HUES64 (cell line): ENCODE measurements around the gene GH2.
"Not testable (repeated sequence)": the region's sequence is repeated elsewhere in the genome, so short reads cannot be mapped to it uniquely, and the experiment has no call there.

Experiments used
- H3K27ac ChIP-seq: 2 replicates; pipeline ENCODE4 v1.7.0; 2013; ENCODE audit warnings: low read depth, low read length, inconsistent platforms
- H3K27me3 ChIP-seq: 2 replicates; pipeline ENCODE4 v1.6.1; 2013; ENCODE audit warnings: mild to moderate bottlenecking, low read length; ENCODE audit not compliant: insufficient read depth
- H3K36me3 ChIP-seq: 2 replicates; pipeline ENCODE4 v1.6.1; 2013; ENCODE audit warnings: mild to moderate bottlenecking, low read length; ENCODE audit not compliant: insufficient read depth
- H3K4me1 ChIP-seq: 2 replicates; pipeline ENCODE4 v1.6.1; 2013; ENCODE audit warnings: mild to moderate bottlenecking, low read length, moderate library complexity; ENCODE audit not compliant: insufficient read depth
- H3K4me3 ChIP-seq: 2 replicates; pipeline ENCODE4 v1.5.1; 2013; ENCODE audit warnings: mild to moderate bottlenecking, low read length, moderate library complexity
- H3K9ac ChIP-seq: 2 replicates; pipeline ENCODE4 v1.6.1; 2013; ENCODE audit warnings: mild to moderate bottlenecking, low read depth, low read length
- H3K9me3 ChIP-seq: 2 replicates; pipeline ENCODE4 v1.6.1; 2013; ENCODE audit warnings: low read depth, low read length; ENCODE audit not compliant: insufficient read depth
- WGBS: fragments of 150-250, 120-280 bp; methylation state at CpG from one replicate; pipeline ENCODE4 v1.1.7; 2013; ENCODE audit warnings: missing lambda C conversion rate; 5-methylcytosine and 5-hydroxymethylcytosine counted together

GH2 gene

GRCh38 chr17:63870292-63870665, 11.5 kb downstream of the GH2 start:
- H3K36me3 ChIP-seq, H3K27me3 ChIP-seq, H3K4me3 ChIP-seq, H3K9me3 ChIP-seq, H3K9ac ChIP-seq, H3K27ac ChIP-seq, H3K4me1 ChIP-seq: not testable (repeated sequence)
- 100% methylated on average over 3 of the region's 4 CpGs for WGBS

- H3K36me3 ChIP-seq, H3K9ac ChIP-seq, H3K4me3 ChIP-seq, H3K27me3 ChIP-seq, H3K4me1 ChIP-seq, H3K27ac ChIP-seq, H3K9me3 ChIP-seq: not testable (repeated sequence)
- WGBS = 58% methylated on average over 7 of the region's 9 CpGs
Measured at GRCh38 chr17:63869491-63870291, 12.1 kb downstream of the GH2 start.

GRCh38 chr17:63866625-63867024, 15.1 kb downstream of the GH2 start:
- not testable (repeated sequence) for H3K4me1 ChIP-seq, H3K27ac ChIP-seq, H3K9me3 ChIP-seq, H3K9ac ChIP-seq, H3K36me3 ChIP-seq, H3K4me3 ChIP-seq, H3K27me3 ChIP-seq
- 78% methylated on average over 5 of the region's 7 CpGs for WGBS

GRCh38 chr17:63859257-63859656, 22.5 kb downstream of the GH2 start:
- H3K4me1 ChIP-seq = no peaks in the 10 kb centered on the region
- no peaks in the 10 kb centered on the region for H3K9me3 ChIP-seq
- no peak overlapping the region for H3K9ac ChIP-seq

DNA sequence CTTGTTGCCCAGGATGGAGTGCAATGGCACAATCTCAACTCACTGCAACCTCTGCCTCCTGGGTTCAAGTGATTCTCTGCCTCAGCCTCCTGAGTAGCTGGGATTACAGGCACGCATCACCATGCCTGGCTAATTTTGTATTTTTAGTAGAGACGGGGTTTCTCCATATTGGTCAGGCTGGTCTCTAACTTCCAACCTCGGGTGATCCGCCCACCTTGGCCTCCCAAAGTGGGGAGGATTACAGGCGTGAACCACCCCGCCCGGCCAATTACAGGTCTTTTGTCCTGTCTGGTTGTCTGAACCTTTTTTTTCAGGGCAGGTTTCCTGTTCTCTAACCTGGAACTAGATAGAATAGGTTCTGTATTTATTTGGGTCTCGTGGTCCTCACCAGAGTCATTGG, 25.3 kb downstream of the GH2 start:
- WGBS = 90% methylated on average over 7 of the region's 8 CpGs
- H3K9ac ChIP-seq, H3K9me3 ChIP-seq, H3K4me1 ChIP-seq, H3K4me3 ChIP-seq, H3K27me3 ChIP-seq, H3K36me3 ChIP-seq, H3K27ac ChIP-seq: not testable (repeated sequence)

More at GRCh38 chr17:63859257-63859656, 22.5 kb downstream of the GH2 start:
- Histone ChIP-seq H3K27me3 (peaks cover 3% of the 10 kb centered on the region; the same call in 1 of the 2 replicates), H3K4me3 (no peak overlapping the region), H3K36me3 (no peaks in the 10 kb centered on the region), H3K27ac (no peak overlapping the region)
- WGBS = 73% methylated on average over 3 of the region's 3 CpGs

DNA sequence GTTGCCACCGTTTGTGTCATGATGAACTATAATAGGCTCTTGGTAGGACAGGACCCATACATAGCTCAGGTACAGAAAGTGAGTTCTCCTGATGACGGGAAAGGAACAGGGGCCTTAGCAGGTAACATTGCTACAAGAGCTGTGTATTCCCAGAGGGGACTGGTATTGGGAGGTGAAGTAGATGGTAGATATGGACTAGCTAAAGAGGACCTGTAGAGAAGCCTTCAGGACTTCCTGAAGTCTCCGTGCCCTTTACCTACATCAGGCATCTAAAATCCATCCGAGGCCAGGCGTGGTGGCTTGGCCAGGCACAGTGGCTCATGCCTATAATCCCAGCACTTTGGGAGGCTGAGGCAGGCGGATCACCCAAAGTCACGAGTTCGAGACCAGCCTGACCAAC, 26.6 kb downstream of the GH2 start:
- Histone ChIP-seq H3K36me3 (no peaks in the 10 kb centered on the region), H3K9ac (no peak overlapping the region), H3K27ac (no peak overlapping the region), H3K27me3 (peaks cover 9% of the 10 kb centered on the region; the same call in 1 of the 2 replicates), H3K4me3 (no peak overlapping the region), H3K4me1 (no peaks in the 10 kb centered on the region), H3K9me3 (no peaks in the 10 kb centered on the region)
- WGBS = 90% methylated on average over 8 of the region's 8 CpGs

- no peaks in the 10 kb centered on the region for H3K9me3 ChIP-seq
- no peaks in the 10 kb centered on the region for H3K36me3 ChIP-seq
- no peak overlapping the region for H3K27ac ChIP-seq
- WGBS = 90% methylated on average over 5 of the region's 5 CpGs
- H3K9ac ChIP-seq = no peak overlapping the region
- peaks cover 8% of the 10 kb centered on the region for H3K27me3 ChIP-seq
- no peaks in the 10 kb centered on the region for H3K4me1 ChIP-seq
- no peak overlapping the region for H3K4me3 ChIP-seq
Measured at GRCh38 chr17:63854709-63855108, 27.0 kb downstream of the GH2 start.

GRCh38 chr17:63853260-63853659, 28.5 kb downstream of the GH2 start:
- Histone ChIP-seq H3K4me3 (no peak overlapping the region), H3K27ac (no peak overlapping the region), H3K9ac (no peak overlapping the region), H3K4me1 (no peaks in the 10 kb centered on the region), H3K9me3 (0 out of 2 replicates have a peak, but pooled peaks cover 2% of the 10 kb centered on the region), H3K27me3 (peaks cover 18% of the 10 kb centered on the region), H3K36me3 (no peaks in the 10 kb centered on the region)
- WGBS = 87% methylated on average over 2 of the region's 2 CpGs

DNA sequence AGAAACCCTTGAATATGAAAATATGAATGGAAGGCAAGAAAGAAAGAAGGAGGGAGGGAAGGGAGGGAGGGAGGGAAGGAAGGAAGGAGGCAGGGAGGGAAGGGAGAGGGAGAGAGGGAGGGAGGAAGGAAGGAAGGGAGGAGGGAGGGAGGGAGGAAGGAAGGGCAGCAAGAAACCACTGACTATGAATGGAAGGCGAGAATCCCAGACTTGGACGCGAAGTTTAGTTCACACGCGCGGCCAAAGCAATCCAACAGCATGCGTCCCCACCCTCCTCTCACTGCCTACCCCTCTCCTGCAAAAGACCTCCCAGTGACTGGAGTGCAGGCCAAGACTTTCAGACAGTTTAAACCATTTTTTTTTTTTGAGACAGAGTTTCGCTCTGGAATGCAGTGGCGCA, 31.3 kb downstream of the GH2 start:
- H3K27me3 ChIP-seq = peaks cover 45% of the 10 kb centered on the region
- no peak overlapping the region for H3K27ac ChIP-seq
- no peaks in the 10 kb centered on the region for H3K36me3 ChIP-seq
- H3K4me3 ChIP-seq = no peak overlapping the region
- H3K9me3 ChIP-seq = 0 out of 2 replicates have a peak, but pooled peaks cover 3% of the 10 kb centered on the region
- 94% methylated on average over 9 of the region's 9 CpGs for WGBS
- H3K4me1 ChIP-seq = no peaks in the 10 kb centered on the region
- H3K9ac ChIP-seq = no peak overlapping the region

DNA sequence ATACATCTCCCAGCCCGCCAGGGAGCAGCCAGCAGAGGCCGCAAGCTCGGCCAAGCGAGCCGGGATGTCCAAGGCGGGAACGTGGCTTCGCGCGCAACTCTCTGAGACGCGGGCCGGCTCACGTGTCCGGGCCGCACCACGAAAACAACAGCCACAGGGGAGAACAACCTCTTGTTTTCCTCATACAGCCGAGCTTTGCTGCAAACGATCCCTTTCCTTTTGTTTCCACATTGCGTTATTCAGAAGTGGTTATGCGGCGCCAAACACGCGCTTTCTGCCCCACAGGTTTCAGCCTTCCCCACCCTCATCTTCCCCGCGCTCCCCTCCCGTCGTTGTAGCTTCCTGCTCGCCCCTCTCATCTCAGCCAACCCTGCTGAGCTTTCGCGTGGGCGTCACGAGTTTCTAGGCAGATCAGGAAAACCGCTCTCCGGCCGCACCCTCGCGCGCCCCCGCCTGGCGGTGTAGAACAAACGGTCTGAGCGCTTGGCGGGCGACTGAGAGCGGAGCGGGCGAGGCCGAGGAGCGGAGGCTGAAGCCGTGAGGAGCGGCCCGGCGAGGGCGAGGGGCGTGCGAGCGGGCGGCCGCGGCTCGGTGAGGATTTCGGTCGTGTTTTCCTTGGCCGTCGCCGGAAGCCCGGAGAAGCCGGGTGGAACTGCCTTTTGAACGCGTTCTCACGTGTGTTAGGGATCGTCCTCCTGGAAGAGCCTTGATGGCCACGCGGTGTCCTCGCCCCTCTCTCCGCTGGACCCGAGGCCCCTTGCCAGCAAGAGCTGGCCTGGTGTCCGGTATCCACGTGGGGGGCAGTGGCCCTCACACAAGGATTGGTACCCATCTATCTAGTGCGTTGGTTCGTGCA, 32.7 kb downstream of the GH2 start:
- H3K9me3 ChIP-seq = 0 out of 2 replicates have a peak, but pooled peaks cover 3% of the 10 kb centered on the region
- no peaks in the 10 kb centered on the region for H3K4me1 ChIP-seq
- H3K36me3 ChIP-seq = no peaks in the 10 kb centered on the region
- peaks cover 50% of the 10 kb centered on the region for H3K27me3 ChIP-seq
- H3K4me3 ChIP-seq = peak overlapping the region; percentile 36
- 72% methylated on average over 82 of the region's 82 CpGs for WGBS
- no peak overlapping the region for H3K27ac ChIP-seq
- H3K9ac ChIP-seq = peak overlapping the region; percentile 76

DNA sequence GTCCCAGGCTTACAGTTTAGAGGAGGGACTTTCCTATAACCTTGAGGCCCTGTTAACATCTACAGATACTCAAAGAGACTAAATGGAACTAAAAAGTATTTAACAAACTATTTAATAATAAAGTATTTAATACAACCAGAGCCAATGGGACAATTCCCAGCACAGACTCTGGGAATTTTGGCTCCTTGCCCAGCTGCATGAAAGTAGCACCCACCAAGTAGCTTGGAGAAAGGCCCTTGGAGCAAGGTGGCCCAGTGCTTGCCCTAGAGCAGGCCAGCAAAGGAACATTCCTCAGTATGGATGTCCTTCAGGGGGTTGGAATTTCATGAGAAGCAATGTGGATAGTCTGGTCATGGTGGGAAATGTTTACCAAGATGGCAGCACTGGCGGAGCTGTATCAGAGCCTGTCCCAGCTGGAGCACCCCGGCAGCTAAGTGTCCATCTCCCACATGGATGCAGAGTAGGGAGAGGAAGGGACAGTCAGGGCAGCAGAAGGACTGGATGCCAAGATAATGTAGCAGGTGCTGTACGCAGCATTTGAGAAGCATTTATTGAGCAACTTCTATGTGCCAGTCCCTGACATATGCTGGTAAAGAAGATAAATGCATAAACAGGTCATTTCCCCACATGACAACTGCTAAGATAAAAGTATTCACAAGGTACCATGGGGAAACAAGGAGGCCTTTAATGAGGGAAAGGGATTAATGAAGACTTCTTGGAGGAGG, 34.1 kb downstream of the GH2 start:
- Histone ChIP-seq H3K9ac (no peak overlapping the region), H3K27ac (no peak overlapping the region)
- 96% methylated on average over 3 of the region's 3 CpGs for WGBS

More for the DNA sequence above, 34.1 kb downstream of the GH2 start:
- H3K27me3 ChIP-seq = peaks cover 47% of the 10 kb centered on the region
- H3K4me3 ChIP-seq = no peak overlapping the region
- H3K4me1 ChIP-seq = no peaks in the 10 kb centered on the region
- no peaks in the 10 kb centered on the region for H3K36me3 ChIP-seq
- 0 out of 2 replicates have a peak, but pooled peaks cover 3% of the 10 kb centered on the region for H3K9me3 ChIP-seq
